Measurements from ENCODE around the gene STX1A. TPM values are rescaled to one million over a fixed set of nuclear protein-coding genes. Genes with fewer than 3 reads are reported as not detected.

Gene STX1A
- total and polyA plus RNA-seq, 2 of the 4 experiments (the other 2 are of a cell fraction): 9.3 to 22.0 TPM

DNA sequence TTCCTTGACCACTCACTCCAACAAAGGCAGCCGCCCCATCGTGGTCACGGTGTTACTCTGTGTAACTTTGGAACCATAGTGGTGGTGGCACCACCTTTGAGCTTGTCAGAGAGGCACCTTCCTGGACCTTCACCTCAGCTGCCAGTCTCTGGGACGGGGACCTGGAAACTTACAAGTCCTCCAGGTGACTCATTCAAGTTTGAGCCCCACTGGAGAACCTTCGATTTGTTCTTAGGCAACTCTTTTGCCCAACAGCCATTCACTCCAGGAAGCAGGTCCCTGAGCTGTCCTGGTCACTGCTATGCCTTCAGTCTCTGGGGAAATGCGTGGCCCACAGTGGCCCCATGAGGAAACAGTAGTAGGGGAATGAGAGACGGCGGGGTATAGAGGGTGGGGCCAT lies 17.2 kb downstream of the STX1A start:
- in situ Hi-C loops (cut with MboI; ENCODE audit: low sequenced_read_pairs): no loop called here

More for the DNA sequence above, 17.2 kb downstream of the STX1A start:
- Histone ChIP-seq H3K79me1 (ENCODE audit: low read depth in 1 of 2, low read length in 2 of 2) (peaks cover 3 to 29% of the 10 kb centered on the region in 2 experiments; a peak in 3 of 4 replicates), H2BK120ac (ENCODE audit: low read depth, low read length) (no peak overlapping the region), H3K36me3 (ENCODE audit: control insufficient read depth, insufficient read depth, low read length) (peaks cover 58% of the 10 kb centered on the region), H3K9me3 (ENCODE audit: control insufficient read depth, insufficient read depth, low read length) (no peaks in the 10 kb centered on the region), H4K5ac (ENCODE audit: low read depth, low read length) (no peak overlapping the region), H3K18ac (ENCODE audit: low read depth, low read length) (no peak overlapping the region), H3K4me3 (ENCODE audit: insufficient read depth, low read depth, low read length) (no peak overlapping the region), H2BK15ac (ENCODE audit: low read depth, low read length) (no peak overlapping the region), H4K8ac (ENCODE audit: low read depth in 2 of 2, low read length in 2 of 2) (no peak overlapping the region), H2AK5ac (ENCODE audit: low read depth, low read length) (no peak overlapping the region), H2BK5ac (ENCODE audit: low read depth, low read length, poor library complexity, severe bottlenecking) (no peak overlapping the region), H4K91ac (ENCODE audit: insufficient read depth, low read depth, low read length) (no peak overlapping the region), H3K27ac (ENCODE audit: insufficient read depth, low read length) (no peak overlapping the region), H2AFZ (replicated peaks; ENCODE audit: low read length, poor library complexity) (no peak overlapping the region), H3K56ac (ENCODE audit: extremely low read depth, insufficient read depth, low read length) (no peak overlapping the region), H2BK20ac (ENCODE audit: low read depth, low read length) (no peak overlapping the region), H3K9ac (ENCODE audit: low read depth, low read length) (no peak overlapping the region), H3K27me3 (ENCODE audit: control insufficient read depth, insufficient read depth, low read length) (no peaks in the 10 kb centered on the region), H3K9me1 (ENCODE audit: insufficient read depth, low read length) (0 out of 2 replicates have a peak, but pooled peaks cover 9% of the 10 kb centered on the region), H2AK9ac (replicated peaks; ENCODE audit: low read depth, low read length, poor library complexity) (no peak overlapping the region), H3K4ac (ENCODE audit: low read depth, low read length) (no peak overlapping the region), H3K23ac (ENCODE audit: low read depth, low read length) (no peak overlapping the region), H3K4me2 (ENCODE audit: low read depth, low read length) (no peak overlapping the region), H3K14ac (replicated peaks; ENCODE audit: low read depth, low read length) (no peak overlapping the region), H4K20me1 (ENCODE audit: insufficient read depth, low read length) (peaks cover 44% of the 10 kb centered on the region), H3K4me1 (ENCODE audit: control insufficient read depth, insufficient read depth, low read length) (peaks cover 8% of the 10 kb centered on the region)
- intact Hi-C loops (cut with micrococcal nuclease) (no loop called here), dilution Hi-C loops (cut with HindIII; ENCODE audit: low sequenced_read_pairs, unreplicated experiment) (no loop called here)
- ATAC-seq (ENCODE audit: low read depth): no peak
- no TSS peak for BruUV-seq (replicated peaks)
- WGBS, 2 experiments (ENCODE audit: extremely low coverage in 2 of 2, insufficient read length in 1 of 2): 89% methylated on average over 5 of the region's 8 CpGs; no CpG with 5 or more reads in 1 of the 2 experiments
- ChIA-PET POLR2A (ENCODE audit: unreplicated experiment) (no interaction called here), CTCF (interaction anchor here (0.9 kb wide), 2 partner anchors 11 to 23 kb away, joined by 3 read pairs; no protein-coding TSS in a partner anchor)
- TF ChIP-seq RCOR1 (IDR thresholded peaks at IDR 0.05; ENCODE audit: insufficient replicate concordance, low read length): no peak
- TF ChIP-seq CHD1 (IDR thresholded peaks at IDR 0.05; ENCODE audit: low read depth, low read length): no peak
- TF ChIP-seq RAD21 (IDR thresholded peaks at IDR 0.05; ENCODE audit: low read length): no peak
- TF ChIP-seq, protein P1, sequence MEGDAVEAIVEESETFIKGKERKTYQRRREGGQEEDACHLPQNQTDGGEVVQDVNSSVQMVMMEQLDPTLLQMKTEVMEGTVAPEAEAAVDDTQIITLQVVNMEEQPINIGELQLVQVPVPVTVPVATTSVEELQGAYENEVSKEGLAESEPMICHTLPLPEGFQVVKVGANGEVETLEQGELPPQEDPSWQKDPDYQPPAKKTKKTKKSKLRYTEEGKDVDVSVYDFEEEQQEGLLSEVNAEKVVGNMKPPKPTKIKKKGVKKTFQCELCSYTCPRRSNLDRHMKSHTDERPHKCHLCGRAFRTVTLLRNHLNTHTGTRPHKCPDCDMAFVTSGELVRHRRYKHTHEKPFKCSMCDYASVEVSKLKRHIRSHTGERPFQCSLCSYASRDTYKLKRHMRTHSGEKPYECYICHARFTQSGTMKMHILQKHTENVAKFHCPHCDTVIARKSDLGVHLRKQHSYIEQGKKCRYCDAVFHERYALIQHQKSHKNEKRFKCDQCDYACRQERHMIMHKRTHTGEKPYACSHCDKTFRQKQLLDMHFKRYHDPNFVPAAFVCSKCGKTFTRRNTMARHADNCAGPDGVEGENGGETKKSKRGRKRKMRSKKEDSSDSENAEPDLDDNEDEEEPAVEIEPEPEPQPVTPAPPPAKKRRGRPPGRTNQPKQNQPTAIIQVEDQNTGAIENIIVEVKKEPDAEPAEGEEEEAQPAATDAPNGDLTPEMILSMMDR (conservative IDR thresholded peaks at IDR 0.05; ENCODE audit: low read depth, low read length): no peak
- no peak for TF ChIP-seq POLR2A (IDR thresholded peaks at IDR 0.05; ENCODE audit: low read depth, low read length)
- TF ChIP-seq SMC3 (IDR thresholded peaks at IDR 0.05; ENCODE audit: low read depth, low read length): no peak
- no peak for TF ChIP-seq RFX5 (IDR thresholded peaks at IDR 0.05; ENCODE audit: low read depth, low read length)
- no peak for TF ChIP-seq FOS (IDR thresholded peaks at IDR 0.05; ENCODE audit: low read depth, low read length)
- TF ChIP-seq, protein P2, sequence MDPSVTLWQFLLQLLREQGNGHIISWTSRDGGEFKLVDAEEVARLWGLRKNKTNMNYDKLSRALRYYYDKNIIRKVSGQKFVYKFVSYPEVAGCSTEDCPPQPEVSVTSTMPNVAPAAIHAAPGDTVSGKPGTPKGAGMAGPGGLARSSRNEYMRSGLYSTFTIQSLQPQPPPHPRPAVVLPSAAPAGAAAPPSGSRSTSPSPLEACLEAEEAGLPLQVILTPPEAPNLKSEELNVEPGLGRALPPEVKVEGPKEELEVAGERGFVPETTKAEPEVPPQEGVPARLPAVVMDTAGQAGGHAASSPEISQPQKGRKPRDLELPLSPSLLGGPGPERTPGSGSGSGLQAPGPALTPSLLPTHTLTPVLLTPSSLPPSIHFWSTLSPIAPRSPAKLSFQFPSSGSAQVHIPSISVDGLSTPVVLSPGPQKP (IDR thresholded peaks at IDR 0.05; ENCODE audit: borderline replicate concordance, low read depth, low read length): no peak
- TF ChIP-seq NFE2L2 (IDR thresholded peaks at IDR 0.05; ENCODE audit: low read depth, low read length): no peak
- no peak for TF ChIP-seq MAZ (IDR thresholded peaks at IDR 0.05; ENCODE audit: borderline replicate concordance, low read depth, low read length)
- TF ChIP-seq MAFK (IDR thresholded peaks at IDR 0.05; ENCODE audit: low read depth, low read length): no peak
- TF ChIP-seq, protein P3, sequence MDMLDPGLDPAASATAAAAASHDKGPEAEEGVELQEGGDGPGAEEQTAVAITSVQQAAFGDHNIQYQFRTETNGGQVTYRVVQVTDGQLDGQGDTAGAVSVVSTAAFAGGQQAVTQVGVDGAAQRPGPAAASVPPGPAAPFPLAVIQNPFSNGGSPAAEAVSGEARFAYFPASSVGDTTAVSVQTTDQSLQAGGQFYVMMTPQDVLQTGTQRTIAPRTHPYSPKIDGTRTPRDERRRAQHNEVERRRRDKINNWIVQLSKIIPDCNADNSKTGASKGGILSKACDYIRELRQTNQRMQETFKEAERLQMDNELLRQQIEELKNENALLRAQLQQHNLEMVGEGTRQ (IDR thresholded peaks at IDR 0.05; ENCODE audit: low read depth, low read length): no peak
- TF ChIP-seq BHLHE40 (IDR thresholded peaks at IDR 0.05; ENCODE audit: low read depth, low read length): no peak
- no peak for TF ChIP-seq CEBPB (IDR thresholded peaks at IDR 0.05; ENCODE audit: low read depth, low read length)
- no peak for TF ChIP-seq MXI1 (IDR thresholded peaks at IDR 0.05; ENCODE audit: borderline replicate concordance, low read depth, low read length)
- DNase-seq: no peak
